GM19239 (cell line): ENCODE measurements around the gene GPR84.
"Not testable (repeated sequence)": the region's sequence is repeated elsewhere in the genome, so short reads cannot be mapped to it uniquely, and the experiment has no call there.

Experiments
- DNase-seq: peaks from one replicate; pipeline ENCODE4 v3.0.0; 2011; ENCODE audit warnings: low spot score; ENCODE audit not compliant: insufficient read length
- FAIRE-seq: peaks from 2 replicates; lab custom pipeline; 2011; peaks lifted over from hg19 to GRCh38; lab: Jason Lieb, UNC

Gene GPR84

DNA sequence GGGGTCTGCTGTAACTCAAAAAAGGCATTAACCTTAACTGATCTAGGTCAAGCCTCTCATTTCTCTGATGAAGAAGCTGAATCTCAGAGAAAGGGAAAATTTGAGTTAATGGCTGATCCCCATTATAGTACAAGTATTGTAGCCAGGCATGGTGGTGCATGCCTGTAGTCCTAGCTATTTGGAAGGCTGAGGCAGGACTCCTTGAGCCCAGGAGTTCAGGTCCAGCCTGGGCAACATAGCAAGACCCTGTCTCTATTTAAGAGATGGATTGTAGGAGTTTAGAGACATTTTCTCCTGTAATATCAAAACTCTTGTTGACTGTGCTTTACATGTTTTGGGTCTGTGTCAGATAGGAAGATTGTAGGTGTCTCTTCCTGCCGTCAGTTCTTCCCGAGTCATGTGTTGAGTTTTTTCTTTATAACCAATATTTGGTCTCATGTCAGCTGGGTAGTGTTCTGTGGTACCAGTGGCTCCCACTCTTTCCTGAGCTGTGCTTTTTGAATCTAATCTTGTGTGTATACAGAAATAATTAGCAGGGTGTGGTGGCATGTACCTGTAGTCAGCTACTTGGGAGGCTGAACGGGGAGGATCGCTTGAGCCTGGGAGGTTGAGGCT, 30.8 kb downstream of the GPR84 start:
- DNase-seq (no peak), FAIRE-seq (no peak)

DNA sequence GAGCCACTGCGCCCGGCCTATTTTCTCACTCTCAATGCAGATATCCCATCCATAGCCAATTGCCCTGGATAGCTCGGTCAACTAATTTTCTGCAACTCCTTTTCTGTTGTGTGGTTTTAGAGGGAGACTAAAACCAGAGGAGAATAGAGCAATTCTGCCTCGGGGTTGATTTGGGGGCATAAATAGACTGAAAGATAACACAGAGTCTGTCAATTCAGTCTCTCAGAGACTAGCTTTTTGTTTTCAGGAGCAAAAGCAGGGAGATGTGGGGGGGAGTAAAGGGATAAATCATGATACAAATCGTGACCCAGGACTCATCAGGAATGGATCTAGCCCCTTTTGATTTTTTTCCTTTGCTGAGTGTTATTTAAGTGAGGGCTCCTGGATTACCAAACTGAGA, 32.8 kb downstream of the GPR84 start:
- no peak for FAIRE-seq
- no peak for DNase-seq

DNA sequence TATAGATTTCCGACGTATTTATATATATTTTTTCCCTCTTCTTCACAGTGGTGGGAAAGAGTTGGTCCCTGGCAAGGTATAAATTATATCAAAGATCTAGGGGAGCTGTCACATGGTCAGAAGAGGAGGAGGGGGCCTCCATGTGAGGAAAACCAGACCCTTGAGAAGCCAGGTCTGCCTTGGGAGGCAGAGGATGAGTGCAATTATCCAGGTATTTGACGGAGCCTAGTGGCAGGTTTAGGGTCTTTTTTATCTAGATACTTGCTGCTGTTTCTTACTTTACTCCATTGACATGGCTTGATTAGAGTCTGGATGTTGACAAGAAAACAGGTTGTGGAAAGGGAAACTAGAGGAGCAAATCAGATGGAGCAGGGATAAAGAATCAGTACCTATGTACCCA, 33.8 kb downstream of the GPR84 start:
- no peak for FAIRE-seq
- no peak for DNase-seq

DNA sequence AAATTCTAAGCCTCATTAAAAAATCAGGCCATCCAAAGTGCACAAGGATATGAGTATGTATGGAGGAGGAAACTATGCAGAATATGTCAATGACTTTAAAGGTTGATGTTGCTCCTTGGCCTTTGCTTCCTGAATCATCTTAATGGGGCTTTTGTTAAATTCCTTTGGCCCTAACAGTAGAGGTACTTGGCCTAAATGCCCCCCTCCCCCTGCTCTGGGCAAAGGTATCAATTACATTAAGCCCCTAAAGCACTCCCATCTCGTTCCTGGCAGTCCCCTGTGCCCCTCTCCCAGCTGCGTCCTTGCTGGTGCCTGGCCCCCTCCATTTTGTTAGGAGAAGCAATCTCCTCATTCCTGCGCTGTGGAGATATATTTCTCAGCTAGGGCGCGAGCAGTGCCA, 34.5 kb downstream of the GPR84 start:
- no peak for DNase-seq
- no peak for FAIRE-seq

DNA sequence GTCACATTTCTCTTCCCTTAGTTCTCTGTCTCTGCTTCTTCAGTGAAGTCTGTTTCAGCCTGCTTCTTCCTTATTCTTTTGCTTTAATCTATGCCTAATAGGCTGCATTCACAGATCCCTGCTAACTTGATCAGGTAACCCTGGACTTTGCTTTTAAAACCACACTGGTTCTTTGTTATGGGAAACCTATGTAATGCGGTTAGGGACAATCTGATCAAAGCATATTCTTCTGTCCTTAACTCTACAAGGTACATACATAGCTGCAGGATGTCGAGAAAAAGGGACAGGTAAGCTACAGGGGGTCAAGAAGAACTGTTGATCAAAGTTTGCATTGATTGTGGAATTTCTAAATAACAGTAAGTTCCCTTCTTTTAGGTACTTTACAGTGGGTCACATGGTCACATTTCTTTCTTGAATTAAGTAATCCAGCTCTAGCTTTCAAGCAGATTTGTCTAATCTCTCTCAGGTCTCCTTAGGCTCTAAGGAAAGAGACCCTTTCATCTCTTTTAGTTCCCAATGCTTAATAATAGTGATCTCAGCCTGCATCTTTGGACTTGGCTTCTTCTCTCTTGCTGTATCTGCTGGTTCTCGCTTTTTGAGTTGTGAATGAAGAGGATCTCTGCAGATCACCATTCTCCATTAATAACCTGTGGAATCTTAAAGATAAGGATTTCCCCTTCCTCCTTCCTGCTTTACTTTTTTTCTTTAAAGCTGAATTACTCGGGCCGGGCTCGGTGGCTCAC, 35.5 kb downstream of the GPR84 start:
- FAIRE-seq (no peak), DNase-seq (no peak)

DNA sequence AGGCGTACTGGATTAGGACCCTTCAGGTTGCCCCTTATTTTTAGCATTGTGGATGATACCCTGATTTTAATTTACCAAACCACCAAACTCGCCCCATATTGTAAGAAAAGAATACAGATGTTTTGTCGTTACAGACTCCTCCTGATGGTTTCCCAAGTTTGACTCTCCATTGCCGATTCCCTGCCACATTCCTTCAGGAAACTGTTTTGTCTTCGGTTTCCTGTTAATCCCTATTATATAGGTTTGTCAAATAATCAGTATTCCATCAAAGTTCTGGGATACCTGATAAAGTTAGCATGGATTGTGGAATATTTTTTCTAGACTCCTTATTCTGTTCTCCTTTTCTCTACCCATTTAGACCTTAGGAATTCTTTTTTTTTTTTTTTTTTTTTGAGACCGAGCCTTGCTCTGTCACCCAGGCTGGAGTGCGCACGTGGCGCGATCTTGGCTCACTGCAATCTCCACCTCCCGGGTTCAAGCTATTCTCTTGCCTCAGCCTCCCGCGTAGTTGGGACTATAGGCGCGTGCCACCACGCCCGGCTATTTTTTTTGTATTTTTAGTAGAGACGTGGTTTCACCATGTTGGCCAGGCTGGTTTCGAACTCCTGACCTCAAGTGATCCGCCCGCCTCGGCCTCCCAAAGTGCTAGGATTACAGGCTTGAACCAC, 38.7 kb downstream of the GPR84 start:
- FAIRE-seq, DNase-seq: not testable (repeated sequence)

DNA sequence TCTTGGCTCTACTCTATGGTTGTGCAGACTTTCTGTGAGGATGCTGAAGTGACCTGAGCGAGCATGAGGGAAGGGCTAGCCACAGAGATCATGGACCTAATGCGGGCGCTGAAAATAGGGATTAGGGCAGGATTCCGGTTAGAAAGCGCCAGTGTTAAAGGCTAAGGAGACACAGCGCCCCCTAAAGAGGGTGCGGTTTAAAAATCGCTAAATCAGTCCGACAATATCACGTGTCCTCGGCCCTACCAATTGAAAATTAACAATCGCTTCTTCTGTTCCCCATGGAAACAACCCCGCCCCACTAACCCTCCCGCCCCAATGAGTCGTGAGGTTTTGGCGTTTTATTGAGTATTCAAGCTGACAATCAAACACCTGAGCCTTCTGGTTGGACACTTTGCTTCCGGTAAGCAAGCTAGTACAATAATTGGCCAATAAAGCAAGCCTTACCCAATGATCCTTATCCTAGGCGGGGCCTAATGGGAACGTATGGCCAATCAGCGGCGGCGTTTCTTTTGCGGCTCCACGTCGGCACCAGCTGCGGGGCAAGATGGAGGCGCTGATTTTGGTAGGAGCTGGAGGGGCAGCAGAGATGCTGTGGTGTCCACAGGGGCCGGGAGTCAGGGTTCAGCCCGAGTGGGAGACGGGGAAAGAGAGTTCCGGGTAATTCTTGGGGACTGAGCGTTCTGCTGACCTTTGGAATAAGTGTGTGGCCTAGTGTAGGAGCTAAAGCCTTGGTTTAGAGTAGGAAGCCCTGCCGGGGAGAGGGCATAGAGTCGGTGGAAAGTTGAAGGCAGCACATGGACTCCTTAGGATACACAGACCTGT, 39.5 kb downstream of the GPR84 start, which contains the start of gene COPZ1:
TSS of gene COPZ1 (plus strand) at position 515 of the 825 bp plus-strand sequence. CDS start at position 548, 33 bp downstream.
- FAIRE-seq, result peak; percentile 98
- DNase-seq, result peak; percentile 87

DNA sequence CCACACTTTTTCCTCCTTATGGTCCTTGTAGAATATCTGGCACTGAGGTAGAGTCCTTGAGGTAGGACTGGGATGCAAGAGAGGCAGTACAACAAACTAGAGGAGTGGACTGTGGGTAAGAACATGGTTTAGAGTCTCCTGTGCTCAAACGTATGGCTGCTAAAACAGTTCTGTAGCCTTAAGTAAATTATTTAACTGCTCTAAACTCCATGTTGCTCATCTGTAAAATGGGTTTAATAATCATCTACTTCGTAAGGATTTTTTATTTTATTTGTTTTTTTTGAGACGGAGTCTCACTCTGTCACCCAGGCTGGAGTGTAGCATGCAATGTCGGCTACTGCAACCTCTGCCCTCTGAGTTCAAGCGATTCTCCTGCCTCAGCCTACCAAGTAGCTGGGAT, 42.9 kb downstream of the GPR84 start:
- DNase-seq (no peak), FAIRE-seq (no peak)
